GM12878 (cell line): Measurements from ENCODE around the gene DSC3.

Experiments
- BHLHE40 ChIP-seq, 2 experiments: fragments of 450-650 bp in 1 of 2; IDR thresholded peaks; 2 replicates each; pipeline ENCODE4 v1.6.1; 2011 to 2017; ENCODE audit warnings: low read depth in 2 of 2, borderline replicate concordance in 1 of 2, improper control_type of control experiment in 1 of 2, low read length in 1 of 2, mild to moderate bottlenecking in 1 of 2
- EP300 ChIP-seq, 2 experiments: fragments of 150-350 bp in 1 of 2; IDR thresholded peaks; 2 replicates each; pipeline ENCODE4 v1.6.1; 2011 to 2012; ENCODE audit warnings: low read depth in 2 of 2, low read length in 2 of 2, borderline replicate concordance in 1 of 2, improper control_type of control experiment in 1 of 2, inconsistent platforms in 1 of 2; ENCODE audit not compliant: control insufficient read depth in 1 of 2
- JUND ChIP-seq: IDR thresholded peaks from 2 replicates; pipeline ENCODE4 v1.6.1; 2012; ENCODE audit warnings: low read depth, mild to moderate bottlenecking, low read length, improper control_type of control experiment, moderate library complexity
- REST ChIP-seq: IDR thresholded peaks from 2 replicates; pipeline ENCODE4 v1.6.1; 2012; ENCODE audit warnings: mild to moderate bottlenecking, low read depth, low read length
- ZNF274 ChIP-seq: IDR thresholded peaks from one replicate; pipeline ENCODE4 v1.8.0; 2011; ENCODE audit not compliant: insufficient read length, insufficient read depth

DNA sequence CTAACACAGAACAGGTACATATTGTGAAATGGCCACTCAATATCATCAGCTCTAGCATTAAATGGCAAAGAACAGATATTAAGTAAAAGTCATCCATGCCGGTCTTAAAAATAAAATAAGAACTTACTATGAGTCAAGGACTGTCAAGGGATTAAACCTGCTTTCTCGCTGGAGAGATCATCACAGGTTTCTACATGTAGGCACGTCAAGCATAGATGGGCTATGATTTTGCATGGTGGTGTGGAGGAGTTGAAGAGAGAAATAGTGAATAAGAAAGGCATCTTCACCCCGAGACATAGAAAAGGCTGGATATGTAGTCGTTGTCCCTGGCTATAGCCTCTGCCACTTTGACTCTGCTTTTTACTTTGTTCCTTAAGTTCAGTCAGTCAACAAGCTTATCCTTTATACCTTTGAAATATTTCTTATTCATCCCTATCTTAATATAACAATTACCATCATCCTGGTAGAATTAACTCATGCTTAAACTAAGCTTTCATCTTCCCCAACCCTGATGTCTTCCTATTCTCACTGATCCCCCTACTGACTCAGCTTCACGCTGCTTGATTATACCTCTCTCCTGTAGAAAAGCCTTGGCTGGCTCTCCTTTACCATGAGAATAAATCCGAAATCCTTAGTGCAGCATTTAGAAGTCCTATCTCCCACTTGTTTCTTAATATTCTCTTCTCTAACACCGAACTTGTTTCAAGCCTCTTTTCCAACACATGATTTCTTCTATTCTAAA is 42.5 kb downstream of the DSC3 start:
- no peak for TF ChIP-seq JUND
- no peak for TF ChIP-seq BHLHE40 (IDR thresholded peaks at IDR 0.05; ENCODE audit: borderline replicate concordance in 1 of 2, low read depth in 2 of 2, low read length in 1 of 2)
- TF ChIP-seq EP300 (IDR thresholded peaks at IDR 0.05; ENCODE audit: borderline replicate concordance in 1 of 2, control insufficient read depth in 1 of 2, low read depth in 2 of 2, low read length in 2 of 2), result no peak
- no peak for TF ChIP-seq REST
- TF ChIP-seq ZNF274, result no peak
